K562 (cell line): ENCODE data around the gene AFDN. TPM values are rescaled to one million over a fixed set of nuclear protein-coding genes. Genes with fewer than 3 reads are reported as not detected.

Experiments used
- ATAC-seq: fragments of 200-7000 bp; cut with Tn5 transposase; 3 replicates; pipeline ENCODE4 v1.9.1; 2020; ENCODE audit warnings: moderate library complexity
- BruUV-seq: library from RNA; stranded (reverse); fragments of 400-500 nt; replicated peaks from 2 replicates; lab custom pipeline; 2021; lab: Mats Ljungman, UMichigan
- CTCF ChIA-PET: fragments of 300-600 bp; formaldehyde crosslinking; extraction: SDS; loops from one replicate; lab custom pipeline; 2021; ENCODE audit warnings: low intra/inter-chr PET ratio; lab: Yijun Ruan, JAX
- POLR2A ChIA-PET: fragments of 300-600, 350-650 bp; sonication (Branson Sonifier 250); formaldehyde crosslinking; extraction: SDS; loops from one replicate; lab custom pipeline; 2021; ENCODE audit warnings: antibody characterized with exemption, inconsistent platforms; lab: Yijun Ruan, JAX
- DNase-seq, 4 experiments: peaks; one replicate each; pipeline versions ENCODE4 v3.0.0 to v3.0.0-alpha.2; 2011 to 2018; ENCODE audit warnings: low spot score in 3 of 4, mixed read lengths in 3 of 4; ENCODE audit errors: extremely low read depth in 1 of 4
- FAIRE-seq: peaks from 2 replicates; lab custom pipeline; 2011; peaks lifted over from hg19 to GRCh38; lab: Jason Lieb, UNC
- H2AFZ ChIP-seq: 2 replicates; pipeline ENCODE4 v1.6.0; 2011; ENCODE audit warnings: low read depth, low read length, control low read depth, inconsistent platforms
- H3K27ac ChIP-seq: fragments of 200-600 bp; 3 replicates; pipeline ENCODE4 v1.8.0; 2011; ENCODE audit warnings: low read depth, mild to moderate bottlenecking, control low read depth, inconsistent platforms, low read length, moderate library complexity, mixed read lengths; ENCODE audit errors: extremely low read depth
- H3K27me3 ChIP-seq, 2 experiments: fragments of 300-600 bp in 1 of 2; 2 replicates in 1 of 2; 3 replicates in 1 of 2; pipeline versions ENCODE4 v1.6.0 to v1.8.0; 2011; ENCODE audit warnings: inconsistent platforms in 2 of 2, low read length in 2 of 2, mild to moderate bottlenecking in 1 of 2, mixed read lengths in 1 of 2, moderate library complexity in 1 of 2; ENCODE audit not compliant: control insufficient read depth in 2 of 2, insufficient read depth in 2 of 2
- H3K36me3 ChIP-seq: fragments of 300-600 bp; 3 replicates; pipeline ENCODE4 v1.8.0; 2011; ENCODE audit warnings: mild to moderate bottlenecking, low read length, inconsistent platforms; ENCODE audit not compliant: control insufficient read depth, insufficient read depth
- H3K4me1 ChIP-seq, 2 experiments: fragments of 200-600 bp in 1 of 2; replicated peaks in 1 of 2; 2 replicates in 1 of 2; 3 replicates in 1 of 2; pipeline versions ENCODE4 v1.5.1 to v1.8.0; 2011; ENCODE audit warnings: inconsistent platforms in 2 of 2, low read length in 2 of 2, mild to moderate bottlenecking in 1 of 2, mixed read lengths in 1 of 2, moderate library complexity in 1 of 2; ENCODE audit not compliant: control insufficient read depth in 2 of 2, insufficient read depth in 2 of 2
- H3K4me2 ChIP-seq: 2 replicates; pipeline ENCODE4 v1.6.1; 2011; ENCODE audit warnings: low read length, control low read depth, inconsistent platforms, mixed read lengths; ENCODE audit not compliant: insufficient read depth
- H3K4me3 ChIP-seq: fragments of 200-600 bp; sonication (generic), shearing (Covaris generic); 2 replicates; pipeline ENCODE4 v1.5.1; 2016; ENCODE audit warnings: control low read depth, inconsistent platforms
- H3K79me2 ChIP-seq: fragments of 200-600 bp; 3 replicates; pipeline ENCODE4 v1.8.0; 2011; ENCODE audit warnings: low read length, inconsistent platforms; ENCODE audit not compliant: control insufficient read depth, insufficient read depth
- H3K9ac ChIP-seq, 2 experiments: 2 replicates each; pipeline versions ENCODE4 v1.6.0 to v1.6.1; 2011; ENCODE audit warnings: low read depth in 2 of 2, low read length in 2 of 2, control low read depth in 1 of 2, inconsistent platforms in 1 of 2, mild to moderate bottlenecking in 1 of 2, mixed read lengths in 1 of 2; ENCODE audit not compliant: insufficient read depth in 1 of 2
- H3K9me1 ChIP-seq: one replicate; pipeline ENCODE4 v1.6.0; 2011; ENCODE audit warnings: inconsistent platforms, mild to moderate bottlenecking, low read length, moderate library complexity; ENCODE audit not compliant: control insufficient read depth, insufficient read depth
- H3K9me3 ChIP-seq: replicated peaks from 2 replicates; pipeline ENCODE4 v1.5.1; 2011; ENCODE audit warnings: low read depth, low read length, inconsistent platforms; ENCODE audit not compliant: control insufficient read depth, insufficient read depth
- H4K20me1 ChIP-seq: replicated peaks from 2 replicates; pipeline ENCODE4 v1.6.1; 2011; ENCODE audit warnings: low read length, inconsistent platforms, mixed read lengths; ENCODE audit not compliant: control insufficient read depth, insufficient read depth
- BRF1 ChIP-seq: IDR thresholded peaks from 3 replicates; pipeline ENCODE4 v1.6.1; 2011; ENCODE audit warnings: borderline replicate concordance, mild to moderate bottlenecking; ENCODE audit not compliant: insufficient read length; ENCODE audit errors: extremely low read depth
- IRF2 ChIP-seq: sonication (generic); formaldehyde crosslinking; IDR thresholded peaks from 2 replicates; pipeline ENCODE4 v1.8.1; 2022; ENCODE audit warnings: mild to moderate bottlenecking, missing genetic modification reagents
- RBM22 ChIP-seq: fragments of 200-400 bp; formaldehyde crosslinking; IDR thresholded peaks from 2 replicates; pipeline ENCODE4 v1.6.1; 2018; ENCODE audit warnings: low read length, low read depth; ENCODE audit not compliant: poor library complexity, severe bottlenecking
- RFX7 ChIP-seq: fragments of 250-450 bp; sonication (Bioruptor Pico); IDR thresholded peaks from 2 replicates; pipeline ENCODE4 v1.5.1; 2021; ENCODE audit warnings: mild to moderate bottlenecking
- TAF7 ChIP-seq: fragments of 450-650 bp; IDR thresholded peaks from 2 replicates; pipeline ENCODE4 v1.6.1; 2016; ENCODE audit warnings: missing genetic modification characterization, missing compliant biosample characterization
- WGBS: fragments of 100-300 bp; shearing (Covaris generic); methylation state at CpG from one replicate; pipeline ENCODE4 v1.1.6; 2016; ENCODE audit warnings: low coverage, mixed read lengths; ENCODE audit not compliant: insufficient coverage; ENCODE audit errors: missing lambda C conversion rate; 5-methylcytosine and 5-hydroxymethylcytosine counted together
- in situ Hi-C: fragments of 300-500 bp; cut with MboI; formaldehyde crosslinking; loops from 4 replicates; pipeline ENCODE4 v1.15.0; 2018; ENCODE audit warnings: inconsistent platforms, mixed read lengths
- intact Hi-C: fragments of 100-400 bp; cut with micrococcal nuclease; formaldehyde crosslinking; loops from 2 replicates; pipeline ENCODE4 v1.14.2; 2022
- polyA plus RNA-seq, 8 experiments: library from polyadenylated mRNA; depleted of rRNA in 4 of 8; stranded (reverse) in 5 of 8; unstranded in 3 of 8; fragments of >200 nt; fragmentation: Nextera tagmentation in 2 of 8; fragmentation: Illumina TruSeq in 1 of 8; extraction: Ambion mirVana in 2 of 8; extraction: Trizol in 1 of 8; gene quantifications; 2 replicates each; pipeline versions ENCODE4 v1.2.1 to v1.2.3, GENCODE V29; 2011 to 2014; ENCODE audit warnings: inconsistent platforms in 1 of 8, missing spikeins in 1 of 8
- total RNA-seq, 7 experiments: library from RNA; depleted of rRNA in 6 of 7; stranded (reverse); fragments of >200 nt in 6 of 7; fragmentation: Illumina TruSeq in 2 of 7; extraction: Trizol in 2 of 7; gene quantifications; 2 replicates each; pipeline versions ENCODE4 v1.2.1 to v1.2.3, GENCODE V29; 2011 to 2021; ENCODE audit warnings: low replicate concordance in 1 of 7
- TF ChIP-seq, protein P1 (sequence below), 2 experiments: fragments of 450-650 bp; IDR thresholded peaks; 2 replicates each; pipeline ENCODE4 v1.6.1; 2018; ENCODE audit warnings: mild to moderate bottlenecking in 2 of 2, low read depth in 1 of 2; ENCODE audit not compliant: partially characterized antibody in 2 of 2
- TF ChIP-seq, protein P2 (sequence below): sonication (generic); formaldehyde crosslinking; IDR thresholded peaks from 2 replicates; pipeline ENCODE4 v1.8.0; 2022; ENCODE audit warnings: missing genetic modification reagents, mild to moderate bottlenecking, borderline replicate concordance
- TF ChIP-seq, protein P3 (sequence below), 2 experiments: IDR thresholded peaks; 2 replicates each; pipeline ENCODE4 v1.6.1; 2011; ENCODE audit warnings: borderline replicate concordance in 1 of 2, control low read depth in 1 of 2, low read depth in 1 of 2, low read length in 1 of 2, mild to moderate bottlenecking in 1 of 2, mixed read lengths in 1 of 2, moderate library complexity in 1 of 2; ENCODE audit not compliant: insufficient read depth in 1 of 2, insufficient read length in 1 of 2, poor library complexity in 1 of 2, severe bottlenecking in 1 of 2; ENCODE audit errors: extremely low read depth in 1 of 2
- TF ChIP-seq, protein P4 (sequence below): fragments of 450-650 bp; formaldehyde crosslinking; IDR thresholded peaks from 2 replicates; pipeline ENCODE4 v1.4.0; 2020; ENCODE audit warnings: mild to moderate bottlenecking, moderate library complexity
- TF ChIP-seq, protein P5 (sequence below): sonication (generic); formaldehyde crosslinking; IDR thresholded peaks from 2 replicates; pipeline ENCODE4 v1.4.0; 2020; ENCODE audit warnings: mild to moderate bottlenecking, missing genetic modification reagents

Gene AFDN
- total and polyA plus RNA-seq, 9 of the 15 experiments (the other 6 are each of a cell fraction or from before 2014, with no cell fraction given) = 7.2 to 129 (median 105) TPM

DNA sequence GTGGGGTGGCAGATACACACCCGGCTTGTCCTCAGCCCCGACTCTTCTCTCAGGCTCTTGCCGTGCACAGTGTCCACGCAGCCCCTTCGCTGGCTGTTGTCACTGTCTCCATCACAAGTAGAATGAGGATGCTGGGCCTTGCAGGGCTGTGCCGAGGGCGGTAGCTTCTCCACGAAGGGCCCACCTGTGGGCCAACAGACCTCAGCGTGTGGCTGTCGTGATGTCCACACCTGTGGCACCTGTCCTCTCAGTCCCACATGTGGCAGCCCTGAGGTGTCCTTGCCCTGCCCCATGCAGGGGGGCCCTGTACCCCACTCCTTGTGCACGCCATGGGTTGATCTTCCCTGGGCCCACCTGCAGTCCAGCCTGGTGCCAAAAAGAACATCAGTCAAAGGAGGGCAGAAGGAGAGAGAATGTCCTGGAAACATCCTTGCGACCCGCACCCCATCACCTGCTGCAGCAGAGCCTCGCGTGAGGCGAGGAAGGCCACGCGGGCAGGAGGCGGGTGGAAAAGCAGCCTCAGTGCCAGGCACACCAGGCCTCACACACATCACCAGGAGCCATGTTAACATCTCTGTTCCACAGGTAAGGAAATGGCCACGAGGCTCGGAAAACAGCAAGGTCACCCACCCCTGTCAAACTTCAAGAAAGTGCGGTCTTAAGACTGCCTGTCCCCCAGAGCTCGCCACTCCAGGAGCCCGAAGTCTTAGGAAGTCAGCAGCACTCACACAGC lies 22.3 kb upstream of the AFDN start:
- no peaks in the 10 kb centered on the region for H4K20me1 ChIP-seq
- peaks cover 25 to 45% of the 10 kb centered on the region in 2 experiments for H3K27me3 ChIP-seq
- peak; percentile 17; the same call in 1 of the 3 replicates for ATAC-seq
- FAIRE-seq = no peak
- H3K9ac ChIP-seq = no peak overlapping the region; a peak in 1 of 4 replicates
- no TSS peak for BruUV-seq
- ChIA-PET POLR2A (interaction anchor here (0.6 to 1.6 kb wide), 3 partner anchors 9 to 193 kb away, joined by 4 to 5 read pairs (median 4); no protein-coding TSS in a partner anchor), CTCF (no interaction called here)
- H3K4me1 ChIP-seq = peaks cover 4 to 8% of the 10 kb centered on the region in 2 experiments; a peak in 3 of 5 replicates
- 40% methylated on average over 23 of the region's 24 CpGs for WGBS
- DNase-seq = no peak
- no peaks in the 10 kb centered on the region for H3K36me3 ChIP-seq
- H3K9me3 ChIP-seq = no peaks in the 10 kb centered on the region
- H3K9me1 ChIP-seq = no peaks in the 10 kb centered on the region
- in situ Hi-C loops (no loop called here), intact Hi-C loops (no loop called here)
- H3K27ac ChIP-seq = no peak overlapping the region
- no peak overlapping the region for H3K4me3 ChIP-seq
- H3K4me2 ChIP-seq = no peak overlapping the region
- H3K79me2 ChIP-seq = no peaks in the 10 kb centered on the region
- no peak overlapping the region for H2AFZ ChIP-seq
- TF ChIP-seq, protein P1, sequence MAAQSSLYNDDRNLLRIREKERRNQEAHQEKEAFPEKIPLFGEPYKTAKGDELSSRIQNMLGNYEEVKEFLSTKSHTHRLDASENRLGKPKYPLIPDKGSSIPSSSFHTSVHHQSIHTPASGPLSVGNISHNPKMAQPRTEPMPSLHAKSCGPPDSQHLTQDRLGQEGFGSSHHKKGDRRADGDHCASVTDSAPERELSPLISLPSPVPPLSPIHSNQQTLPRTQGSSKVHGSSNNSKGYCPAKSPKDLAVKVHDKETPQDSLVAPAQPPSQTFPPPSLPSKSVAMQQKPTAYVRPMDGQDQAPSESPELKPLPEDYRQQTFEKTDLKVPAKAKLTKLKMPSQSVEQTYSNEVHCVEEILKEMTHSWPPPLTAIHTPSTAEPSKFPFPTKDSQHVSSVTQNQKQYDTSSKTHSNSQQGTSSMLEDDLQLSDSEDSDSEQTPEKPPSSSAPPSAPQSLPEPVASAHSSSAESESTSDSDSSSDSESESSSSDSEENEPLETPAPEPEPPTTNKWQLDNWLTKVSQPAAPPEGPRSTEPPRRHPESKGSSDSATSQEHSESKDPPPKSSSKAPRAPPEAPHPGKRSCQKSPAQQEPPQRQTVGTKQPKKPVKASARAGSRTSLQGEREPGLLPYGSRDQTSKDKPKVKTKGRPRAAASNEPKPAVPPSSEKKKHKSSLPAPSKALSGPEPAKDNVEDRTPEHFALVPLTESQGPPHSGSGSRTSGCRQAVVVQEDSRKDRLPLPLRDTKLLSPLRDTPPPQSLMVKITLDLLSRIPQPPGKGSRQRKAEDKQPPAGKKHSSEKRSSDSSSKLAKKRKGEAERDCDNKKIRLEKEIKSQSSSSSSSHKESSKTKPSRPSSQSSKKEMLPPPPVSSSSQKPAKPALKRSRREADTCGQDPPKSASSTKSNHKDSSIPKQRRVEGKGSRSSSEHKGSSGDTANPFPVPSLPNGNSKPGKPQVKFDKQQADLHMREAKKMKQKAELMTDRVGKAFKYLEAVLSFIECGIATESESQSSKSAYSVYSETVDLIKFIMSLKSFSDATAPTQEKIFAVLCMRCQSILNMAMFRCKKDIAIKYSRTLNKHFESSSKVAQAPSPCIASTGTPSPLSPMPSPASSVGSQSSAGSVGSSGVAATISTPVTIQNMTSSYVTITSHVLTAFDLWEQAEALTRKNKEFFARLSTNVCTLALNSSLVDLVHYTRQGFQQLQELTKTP (IDR thresholded peaks at IDR 0.05; ENCODE audit: low read depth in 1 of 2, partially characterized antibody in 2 of 2) = no peak
- TF ChIP-seq RBM22 = no peak
- TF ChIP-seq, protein P2, sequence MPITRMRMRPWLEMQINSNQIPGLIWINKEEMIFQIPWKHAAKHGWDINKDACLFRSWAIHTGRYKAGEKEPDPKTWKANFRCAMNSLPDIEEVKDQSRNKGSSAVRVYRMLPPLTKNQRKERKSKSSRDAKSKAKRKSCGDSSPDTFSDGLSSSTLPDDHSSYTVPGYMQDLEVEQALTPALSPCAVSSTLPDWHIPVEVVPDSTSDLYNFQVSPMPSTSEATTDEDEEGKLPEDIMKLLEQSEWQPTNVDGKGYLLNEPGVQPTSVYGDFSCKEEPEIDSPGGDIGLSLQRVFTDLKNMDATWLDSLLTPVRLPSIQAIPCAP (CRISPR knock-in tag) = no peak
- TF ChIP-seq, protein P3, sequence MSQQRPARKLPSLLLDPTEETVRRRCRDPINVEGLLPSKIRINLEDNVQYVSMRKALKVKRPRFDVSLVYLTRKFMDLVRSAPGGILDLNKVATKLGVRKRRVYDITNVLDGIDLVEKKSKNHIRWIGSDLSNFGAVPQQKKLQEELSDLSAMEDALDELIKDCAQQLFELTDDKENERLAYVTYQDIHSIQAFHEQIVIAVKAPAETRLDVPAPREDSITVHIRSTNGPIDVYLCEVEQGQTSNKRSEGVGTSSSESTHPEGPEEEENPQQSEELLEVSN (IDR thresholded peaks at IDR 0.05; ENCODE audit: borderline replicate concordance in 1 of 2, extremely low read depth in 1 of 2, insufficient read depth in 1 of 2, insufficient read length in 1 of 2, low read depth in 1 of 2, low read length in 1 of 2, poor library complexity in 1 of 2, severe bottlenecking in 1 of 2) = no peak
- TF ChIP-seq, protein P4, sequence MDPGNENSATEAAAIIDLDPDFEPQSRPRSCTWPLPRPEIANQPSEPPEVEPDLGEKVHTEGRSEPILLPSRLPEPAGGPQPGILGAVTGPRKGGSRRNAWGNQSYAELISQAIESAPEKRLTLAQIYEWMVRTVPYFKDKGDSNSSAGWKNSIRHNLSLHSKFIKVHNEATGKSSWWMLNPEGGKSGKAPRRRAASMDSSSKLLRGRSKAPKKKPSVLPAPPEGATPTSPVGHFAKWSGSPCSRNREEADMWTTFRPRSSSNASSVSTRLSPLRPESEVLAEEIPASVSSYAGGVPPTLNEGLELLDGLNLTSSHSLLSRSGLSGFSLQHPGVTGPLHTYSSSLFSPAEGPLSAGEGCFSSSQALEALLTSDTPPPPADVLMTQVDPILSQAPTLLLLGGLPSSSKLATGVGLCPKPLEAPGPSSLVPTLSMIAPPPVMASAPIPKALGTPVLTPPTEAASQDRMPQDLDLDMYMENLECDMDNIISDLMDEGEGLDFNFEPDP (CRISPR knock-in tag) = no peak
- TF ChIP-seq, protein P5, sequence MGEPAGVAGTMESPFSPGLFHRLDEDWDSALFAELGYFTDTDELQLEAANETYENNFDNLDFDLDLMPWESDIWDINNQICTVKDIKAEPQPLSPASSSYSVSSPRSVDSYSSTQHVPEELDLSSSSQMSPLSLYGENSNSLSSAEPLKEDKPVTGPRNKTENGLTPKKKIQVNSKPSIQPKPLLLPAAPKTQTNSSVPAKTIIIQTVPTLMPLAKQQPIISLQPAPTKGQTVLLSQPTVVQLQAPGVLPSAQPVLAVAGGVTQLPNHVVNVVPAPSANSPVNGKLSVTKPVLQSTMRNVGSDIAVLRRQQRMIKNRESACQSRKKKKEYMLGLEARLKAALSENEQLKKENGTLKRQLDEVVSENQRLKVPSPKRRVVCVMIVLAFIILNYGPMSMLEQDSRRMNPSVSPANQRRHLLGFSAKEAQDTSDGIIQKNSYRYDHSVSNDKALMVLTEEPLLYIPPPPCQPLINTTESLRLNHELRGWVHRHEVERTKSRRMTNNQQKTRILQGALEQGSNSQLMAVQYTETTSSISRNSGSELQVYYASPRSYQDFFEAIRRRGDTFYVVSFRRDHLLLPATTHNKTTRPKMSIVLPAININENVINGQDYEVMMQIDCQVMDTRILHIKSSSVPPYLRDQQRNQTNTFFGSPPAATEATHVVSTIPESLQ = no peak
- TF ChIP-seq RFX7 (CRISPR knock-in tag) = no peak
- no peak for TF ChIP-seq TAF7 (tag)
- TF ChIP-seq BRF1 = no peak
- no peak for TF ChIP-seq IRF2
